Spinal cord (tissue), 10 donors: Measurements from ENCODE around the gene GADD45GIP1. TPM values are rescaled to one million over a fixed set of nuclear protein-coding genes. Genes with fewer than 3 reads are reported as not detected.

ENCODE experiments used
- DNase-seq, 6 donors: peaks; one replicate each; pipeline versions ENCODE4 v3.0.0 to v3.0.0-alpha.2; 2013 to 2015; ENCODE audit warnings: low spot score in 6 of 6, low read depth in 4 of 6
- H3K27ac ChIP-seq: one replicate; pipeline ENCODE4 v1.5.1; 2013; ENCODE audit warnings: low read depth, low read length, control low read depth
- H3K27me3 ChIP-seq: one replicate; pipeline ENCODE4 v1.6.1; 2013; ENCODE audit warnings: low read length; ENCODE audit not compliant: control insufficient read depth, insufficient read depth
- H3K36me3 ChIP-seq: one replicate; pipeline ENCODE4 v1.6.1; 2013; ENCODE audit warnings: low read length; ENCODE audit not compliant: control insufficient read depth, insufficient read depth
- H3K4me1 ChIP-seq: one replicate; pipeline ENCODE4 v1.6.1; 2013; ENCODE audit warnings: low read length; ENCODE audit not compliant: control insufficient read depth, insufficient read depth
- H3K4me3 ChIP-seq: one replicate; pipeline ENCODE4 v1.5.1; 2013; ENCODE audit warnings: low read depth, low read length, control low read depth
- H3K9me3 ChIP-seq: one replicate; pipeline ENCODE4 v1.6.1; 2013; ENCODE audit warnings: low read length; ENCODE audit not compliant: control insufficient read depth, insufficient read depth
- WGBS: methylation state at CpG from one replicate; pipeline ENCODE4 v1.1.5; 2013; ENCODE audit warnings: missing lambda C conversion rate; ENCODE audit not compliant: insufficient coverage; 5-methylcytosine and 5-hydroxymethylcytosine counted together
- polyA plus RNA-seq, 2 donors: library from polyadenylated mRNA; unstranded; fragments of 120-200 nt; gene quantifications; one replicate each; pipeline ENCODE4 v1.2.1, GENCODE V29; 2013; ENCODE audit not compliant: insufficient read length in 2 of 2
- total RNA-seq, 2 donors: library from RNA; depleted of rRNA in 1 of 2; stranded (reverse); fragments of 120-200 nt in 1 of 2; fragments of >200 nt in 1 of 2; gene quantifications; one replicate each; pipeline versions ENCODE4 v1.2.3 to v1.2.4, GENCODE V29; 2013 to 2014
- donor health status: healthy.

The GADD45GIP1 gene
- total and polyA plus RNA-seq, 4 donors = 9.7 to 55.6 (median 37.2) TPM

GRCh38 chr19:12997967-12998940, 41.2 kb upstream of the GADD45GIP1 start:
- H3K4me1 ChIP-seq = peaks cover 75% of the 10 kb centered on the region
- no peaks in the 10 kb centered on the region for H3K9me3 ChIP-seq
- 58% methylated on average over 23 of the region's 32 CpGs for WGBS
- H3K27ac ChIP-seq = peak overlapping the region; percentile 82
- H3K27me3 ChIP-seq = peaks cover 5% of the 10 kb centered on the region
- peak in 2 of 6 donors; percentile 52 to 84 for DNase-seq
- H3K36me3 ChIP-seq = peaks cover 36% of the 10 kb centered on the region
- peak overlapping the region; percentile 74 for H3K4me3 ChIP-seq

- H3K27me3 ChIP-seq = peaks cover 5% of the 10 kb centered on the region
- DNase-seq = peak in 1 of 6 donors; percentile 64
- H3K4me1 ChIP-seq = peaks cover 66% of the 10 kb centered on the region
Observed at GRCh38 chr19:12997179-12997966, 40.4 kb upstream of the GADD45GIP1 start.

GRCh38 chr19:12996406-12997094, 39.5 kb upstream of the GADD45GIP1 start:
- H3K4me1 ChIP-seq = peaks cover 58% of the 10 kb centered on the region

More at GRCh38 chr19:12997179-12997966, 40.4 kb upstream of the GADD45GIP1 start:
- H3K36me3 ChIP-seq = peaks cover 36% of the 10 kb centered on the region
- WGBS = 66% methylated on average over 23 of the region's 25 CpGs
- H3K4me3 ChIP-seq = peak overlapping the region; percentile 74
- no peaks in the 10 kb centered on the region for H3K9me3 ChIP-seq
- peak overlapping the region; percentile 82 for H3K27ac ChIP-seq

GRCh38 chr19:12995596-12996405, 38.8 kb upstream of the GADD45GIP1 start:
- peak in 1 of 6 donors; percentile 63 for DNase-seq
- peaks cover 51% of the 10 kb centered on the region for H3K4me1 ChIP-seq
- H3K36me3 ChIP-seq = peaks cover 31% of the 10 kb centered on the region
- peaks cover 3% of the 10 kb centered on the region for H3K27me3 ChIP-seq
- H3K27ac ChIP-seq = peak overlapping the region; percentile 82
- no peaks in the 10 kb centered on the region for H3K9me3 ChIP-seq
- peak overlapping the region; percentile 74 for H3K4me3 ChIP-seq
- under 1% methylated on average over 127 of the region's 129 CpGs for WGBS

More at GRCh38 chr19:12996406-12997094, 39.5 kb upstream of the GADD45GIP1 start:
- H3K36me3 ChIP-seq = peaks cover 36% of the 10 kb centered on the region
- peaks cover 3% of the 10 kb centered on the region for H3K27me3 ChIP-seq
- DNase-seq = peak in 1 of 6 donors; percentile 66
- WGBS = 4% methylated on average over 52 of the region's 52 CpGs
- no peaks in the 10 kb centered on the region for H3K9me3 ChIP-seq
- H3K27ac ChIP-seq = peak overlapping the region; percentile 82
- H3K4me3 ChIP-seq = peak overlapping the region; percentile 74

GRCh38 chr19:12994701-12995595, 37.9 kb upstream of the GADD45GIP1 start, which contains the start of gene NFIX:
NFIX (plus strand) TSS chr19:12995475; CDS start chr19:12995838, 363 bp downstream.
- Histone ChIP-seq H3K9me3 (no peaks in the 10 kb centered on the region), H3K4me3 (peak within 1 kb of the TSS; percentile 74), H3K36me3 (peaks cover 28% of the 10 kb centered on the region), H3K27ac (peak within 1 kb of the TSS; percentile 82), H3K27me3 (peaks cover 3% of the 10 kb centered on the region), H3K4me1 (peaks cover 42% of the 10 kb centered on the region)
- DNase-seq = peak in 2 of 6 donors; percentile 74 to 85
- WGBS = 16% methylated on average over 54 of the region's 84 CpGs

GRCh38 chr19:12993562-12993961, 36.5 kb upstream of the GADD45GIP1 start:
- H3K4me1 ChIP-seq = peaks cover 29% of the 10 kb centered on the region
- H3K27ac ChIP-seq = no peak overlapping the region
- H3K9me3 ChIP-seq = no peaks in the 10 kb centered on the region
- 78% methylated on average over 6 of the region's 7 CpGs for WGBS
- H3K36me3 ChIP-seq = peaks cover 16% of the 10 kb centered on the region
- H3K27me3 ChIP-seq = peaks cover 3% of the 10 kb centered on the region
- no peak overlapping the region for H3K4me3 ChIP-seq
- DNase-seq = no peak

- peaks cover 3% of the 10 kb centered on the region for H3K27me3 ChIP-seq
- no peak for DNase-seq
- no peak overlapping the region for H3K27ac ChIP-seq
- no peaks in the 10 kb centered on the region for H3K9me3 ChIP-seq
- H3K4me1 ChIP-seq = peaks cover 24% of the 10 kb centered on the region
- WGBS = 91% methylated on average over 2 of the region's 11 CpGs
- H3K36me3 ChIP-seq = peaks cover 12% of the 10 kb centered on the region
- H3K4me3 ChIP-seq = no peak overlapping the region
Observed at GRCh38 chr19:12992729-12993128, 35.7 kb upstream of the GADD45GIP1 start.

GRCh38 chr19:12991296-12991695, 34.3 kb upstream of the GADD45GIP1 start:
- H3K4me3 ChIP-seq = no peak overlapping the region
- WGBS = 90% methylated on average over 5 of the region's 5 CpGs

More at GRCh38 chr19:12991296-12991695, 34.3 kb upstream of the GADD45GIP1 start:
- H3K36me3 ChIP-seq = no peaks in the 10 kb centered on the region
- no peaks in the 10 kb centered on the region for H3K27me3 ChIP-seq
- peaks cover 18% of the 10 kb centered on the region for H3K4me1 ChIP-seq
- no peak overlapping the region for H3K27ac ChIP-seq
- DNase-seq = no peak
- no peaks in the 10 kb centered on the region for H3K9me3 ChIP-seq
